C4-2B (cell line): ENCODE data around the gene PJA1.
A peak's percentile ranks its signal among the peaks of the same experiment; 100 is the strongest.

Source experiments
- H3K27ac ChIP-seq: fragments of 450-650 bp; 2 replicates; pipeline ENCODE4 v1.5.1; 2017
- ZFX ChIP-seq: fragments of 450-650 bp; IDR thresholded peaks from 2 replicates; pipeline ENCODE4 v1.6.1; 2017
- TF ChIP-seq, protein P1 (sequence below): fragments of 450-650 bp; conservative IDR thresholded peaks from 2 replicates; pipeline ENCODE4 v1.5.1; 2017; ENCODE audit warnings: mild to moderate bottlenecking

PJA1 gene

DNA sequence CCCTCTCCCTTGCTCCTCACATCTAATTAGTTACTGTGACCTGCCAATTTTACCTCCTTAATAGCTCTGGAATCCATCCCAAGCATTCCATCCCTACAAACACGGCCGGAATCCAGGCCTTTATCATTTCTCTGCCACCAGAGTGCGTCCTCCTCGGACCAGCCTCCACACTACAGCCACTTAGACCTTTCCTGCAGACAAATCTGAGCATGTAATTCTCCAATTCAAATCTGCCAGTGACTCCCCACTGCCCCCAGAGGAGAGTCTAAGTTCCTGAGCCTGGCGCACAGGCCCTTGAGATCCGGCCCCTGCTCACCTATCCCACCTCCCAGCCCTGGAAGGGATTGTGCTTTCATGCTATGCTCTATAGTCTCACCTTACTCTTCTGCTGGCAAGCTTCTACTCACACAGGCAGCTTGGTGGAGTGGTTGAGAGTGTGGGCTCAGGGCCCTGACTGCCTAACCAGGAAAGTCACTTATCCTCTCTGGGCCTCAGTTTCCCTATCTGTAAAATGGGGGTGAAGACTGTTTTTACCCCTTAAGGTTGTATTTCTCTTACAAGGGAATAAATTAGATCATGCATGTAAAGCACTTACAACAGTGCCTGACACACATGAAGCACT lies 31.2 kb downstream of the PJA1 start:
- no peak overlapping the region for H3K27ac ChIP-seq
- TF ChIP-seq ZFX, result no peak
- TF ChIP-seq, protein P1, sequence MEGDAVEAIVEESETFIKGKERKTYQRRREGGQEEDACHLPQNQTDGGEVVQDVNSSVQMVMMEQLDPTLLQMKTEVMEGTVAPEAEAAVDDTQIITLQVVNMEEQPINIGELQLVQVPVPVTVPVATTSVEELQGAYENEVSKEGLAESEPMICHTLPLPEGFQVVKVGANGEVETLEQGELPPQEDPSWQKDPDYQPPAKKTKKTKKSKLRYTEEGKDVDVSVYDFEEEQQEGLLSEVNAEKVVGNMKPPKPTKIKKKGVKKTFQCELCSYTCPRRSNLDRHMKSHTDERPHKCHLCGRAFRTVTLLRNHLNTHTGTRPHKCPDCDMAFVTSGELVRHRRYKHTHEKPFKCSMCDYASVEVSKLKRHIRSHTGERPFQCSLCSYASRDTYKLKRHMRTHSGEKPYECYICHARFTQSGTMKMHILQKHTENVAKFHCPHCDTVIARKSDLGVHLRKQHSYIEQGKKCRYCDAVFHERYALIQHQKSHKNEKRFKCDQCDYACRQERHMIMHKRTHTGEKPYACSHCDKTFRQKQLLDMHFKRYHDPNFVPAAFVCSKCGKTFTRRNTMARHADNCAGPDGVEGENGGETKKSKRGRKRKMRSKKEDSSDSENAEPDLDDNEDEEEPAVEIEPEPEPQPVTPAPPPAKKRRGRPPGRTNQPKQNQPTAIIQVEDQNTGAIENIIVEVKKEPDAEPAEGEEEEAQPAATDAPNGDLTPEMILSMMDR, result peak; percentile 75

DNA sequence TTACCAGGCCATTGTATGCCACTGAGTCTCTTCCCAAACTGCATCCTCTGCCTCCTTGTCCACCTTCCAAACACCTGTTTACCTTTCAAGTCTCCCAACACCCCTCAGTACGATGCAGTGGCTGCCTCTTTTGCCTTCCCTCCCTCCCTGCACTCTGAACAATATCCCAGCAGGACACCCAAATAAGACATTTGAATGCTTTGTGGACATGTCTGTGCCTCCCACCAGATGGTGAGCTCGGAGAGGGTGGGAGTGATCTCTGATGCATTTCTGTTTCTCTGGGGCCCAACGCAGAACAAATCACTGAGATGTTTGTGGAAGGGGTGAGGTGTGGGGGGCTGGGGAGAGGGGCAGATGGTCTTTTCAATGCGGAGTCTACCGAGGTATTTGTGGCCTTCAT lies 33.4 kb downstream of the PJA1 start:
- no peak overlapping the region for H3K27ac ChIP-seq
- TF ChIP-seq, protein P1, result no peak
- TF ChIP-seq ZFX, result no peak

DNA sequence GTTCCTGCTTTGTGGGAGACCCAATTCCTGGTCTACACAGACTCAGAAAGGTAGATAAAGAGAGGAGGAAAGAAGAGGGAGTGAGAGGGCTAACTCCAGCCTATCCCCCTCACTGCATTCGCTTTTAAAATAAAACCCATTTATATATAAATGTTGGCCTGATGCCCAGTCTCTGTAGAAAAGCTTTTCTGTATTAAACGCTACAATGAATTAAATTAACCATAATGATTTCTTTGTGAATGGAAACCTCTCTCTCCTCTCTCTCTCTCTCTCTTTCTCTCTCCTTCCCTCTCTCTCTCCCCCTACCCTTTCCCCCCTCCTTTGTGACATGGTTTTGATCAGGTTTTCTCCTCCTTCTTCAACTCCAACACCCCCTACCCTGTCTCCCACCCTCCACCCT lies 34.8 kb downstream of the PJA1 start:
- H3K27ac ChIP-seq, result no peak overlapping the region
- TF ChIP-seq, protein P1, result no peak
- no peak for TF ChIP-seq ZFX

DNA sequence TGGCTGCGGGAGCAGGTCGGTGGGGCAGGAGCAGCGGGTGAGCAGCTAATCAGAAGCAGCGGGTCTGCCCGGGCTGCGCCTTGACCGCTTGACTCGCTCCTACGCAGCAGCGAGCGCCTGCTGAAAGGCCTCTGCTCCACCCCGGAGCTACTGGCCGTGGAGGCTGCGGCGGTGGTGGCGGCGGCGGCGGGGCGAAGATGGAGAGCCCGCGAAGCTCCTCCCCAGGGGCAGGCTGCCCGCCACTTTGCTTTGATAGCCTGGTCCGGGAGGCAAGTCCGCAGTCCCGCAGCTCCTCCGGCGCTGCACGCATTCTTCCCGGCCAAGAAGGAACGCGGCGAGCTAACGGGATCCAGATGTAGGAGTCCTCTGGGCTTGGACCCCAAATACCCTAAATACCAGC lies 36.7 kb downstream of the PJA1 start:
- TF ChIP-seq ZFX, result no peak
- TF ChIP-seq, protein P1, result no peak
- H3K27ac ChIP-seq, result no peak overlapping the region

DNA sequence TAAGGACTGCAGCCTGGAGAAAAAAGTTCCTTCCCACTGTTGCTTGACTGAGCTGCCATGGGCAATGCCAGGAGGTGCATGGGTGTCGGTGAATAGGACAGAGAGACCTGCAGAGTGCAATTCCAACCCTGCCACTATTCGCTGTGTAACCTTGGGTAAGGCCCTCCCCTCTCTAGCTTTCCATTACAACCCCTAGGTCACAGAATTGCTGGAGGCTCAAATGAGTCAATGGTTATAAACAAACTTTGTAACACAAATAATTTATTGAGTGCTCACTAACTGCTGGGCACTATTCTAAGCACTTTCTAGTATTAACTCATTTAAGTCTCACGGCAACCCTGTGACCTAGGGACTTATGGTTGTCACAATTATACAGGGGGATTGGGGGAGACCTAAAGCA lies 37.8 kb downstream of the PJA1 start:
- TF ChIP-seq ZFX, result no peak
- TF ChIP-seq, protein P1, result no peak

DNA sequence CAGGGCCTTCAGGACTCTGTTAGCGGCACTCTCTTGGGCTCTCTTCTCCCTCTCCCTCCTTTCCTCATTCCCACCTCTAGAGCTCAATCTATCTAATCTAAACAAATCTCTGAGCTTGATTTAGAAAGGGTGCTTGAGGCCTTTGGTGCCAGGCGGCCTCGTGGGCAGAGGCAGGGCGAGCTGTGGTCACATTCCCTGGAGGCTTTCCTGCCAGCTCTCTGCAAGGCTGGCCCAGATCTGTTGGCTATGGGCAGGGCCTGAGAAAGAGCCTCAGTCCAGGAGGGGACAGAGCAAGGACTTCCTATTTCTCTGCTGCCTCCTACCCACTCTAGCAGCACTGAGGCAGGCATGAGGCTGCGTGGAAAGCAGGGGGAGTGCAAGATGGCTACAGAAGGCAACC lies 38.6 kb downstream of the PJA1 start:
- H3K27ac ChIP-seq, result no peak overlapping the region
- TF ChIP-seq, protein P1, result no peak
- no peak for TF ChIP-seq ZFX

More for the DNA sequence above, 37.8 kb downstream of the PJA1 start:
- H3K27ac ChIP-seq, result no peak overlapping the region

DNA sequence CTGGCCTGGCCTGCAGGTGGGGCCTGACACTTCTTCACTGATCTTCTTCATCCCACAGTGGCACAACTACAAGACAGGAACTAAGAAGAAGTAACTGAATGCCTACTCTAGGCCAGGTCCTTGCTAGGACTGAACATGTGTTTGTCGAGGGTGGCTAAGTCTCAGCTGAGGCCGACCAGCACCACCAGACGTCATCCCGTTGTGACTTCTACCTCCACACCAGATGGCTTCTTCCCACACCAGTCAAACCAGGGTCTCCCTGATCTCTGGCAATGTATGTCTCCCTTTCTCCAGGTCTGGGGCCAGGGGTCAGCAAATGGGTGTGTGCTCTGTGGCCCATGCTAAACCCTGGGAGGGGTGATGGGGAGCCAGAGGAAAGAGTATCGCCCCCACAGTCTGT lies 40.2 kb downstream of the PJA1 start:
- no peak overlapping the region for H3K27ac ChIP-seq
- no peak for TF ChIP-seq ZFX
- TF ChIP-seq, protein P1, result no peak
